ENCODE results near the gene COPG1.

The COPG1 gene

GRCh38 chr3:129239991-129240390, 9.4 kb upstream of the COPG1 start:
- ChIA-PET POLR2A (interaction anchor here (1.4 kb wide), 1 partner anchor 9 kb away, joined by 5 read pairs; the partner anchor contains the start of gene COPG1), CTCF (interaction anchor here (0.6 to 1.3 kb wide), 2 partner anchors 89 to 270 kb away, joined by 3 to 5 read pairs; no protein-coding TSS in a partner anchor)

GRCh38 chr3:129240436-129240835, 9.0 kb upstream of the COPG1 start:
- CTCF ChIA-PET = interaction anchor here (0.6 kb wide), 1 partner anchor 90 kb away, joined by 3 read pairs; no protein-coding TSS in a partner anchor

More at GRCh38 chr3:129239991-129240390, 9.4 kb upstream of the COPG1 start:
- no peak for TF ChIP-seq L3MBTL2 (conservative IDR thresholded peaks at IDR 0.05)
- no peak for DNase-seq (ENCODE audit: extremely low spot score)

GRCh38 chr3:129245141-129245540, 4.3 kb upstream of the COPG1 start:
- TF ChIP-seq NFRKB (IDR thresholded peaks at IDR 0.05) = no peak
- TF ChIP-seq L3MBTL2 (conservative IDR thresholded peaks at IDR 0.05) = no peak
- TF ChIP-seq TARDBP (IDR thresholded peaks at IDR 0.05) = no peak
- no peak for TF ChIP-seq ARNT (IDR thresholded peaks at IDR 0.05)
- TF ChIP-seq ELF4 (IDR thresholded peaks at IDR 0.05) = no peak
- TF ChIP-seq FOXM1 (IDR thresholded peaks at IDR 0.05; ENCODE audit: borderline replicate concordance) = no peak
- no peak for TF ChIP-seq BHLHE40 (IDR thresholded peaks at IDR 0.05; ENCODE audit: borderline replicate concordance)
- no peak for TF ChIP-seq PKNOX1 (IDR thresholded peaks at IDR 0.05)
- no peak for TF ChIP-seq LEF1 (IDR thresholded peaks at IDR 0.05; ENCODE audit: borderline replicate concordance)
- TF ChIP-seq FOXA1 (IDR thresholded peaks at IDR 0.05) = no peak
- no peak for TF ChIP-seq FOXK2 (IDR thresholded peaks at IDR 0.05)
- TF ChIP-seq HDGF (IDR thresholded peaks at IDR 0.05; ENCODE audit: borderline replicate concordance) = no peak
- TF ChIP-seq CTBP1 (IDR thresholded peaks at IDR 0.05; ENCODE audit: borderline replicate concordance) = no peak
- TF ChIP-seq SUZ12 (IDR thresholded peaks at IDR 0.05) = no peak
- TF ChIP-seq ZNF384 (IDR thresholded peaks at IDR 0.05) = no peak
- TF ChIP-seq SP1 (IDR thresholded peaks at IDR 0.05) = no peak
- ChIA-PET CTCF (interaction anchor here (1.1 to 3.4 kb wide), 14 partner anchors 9 to 352 kb away, joined by 3 to 26 read pairs (median 6); partner anchors contain the start of gene RAB43), POLR2A (interaction anchor here (1.0 to 1.4 kb wide), 4 partner anchors 16 to 143 kb away, joined by 3 to 5 read pairs (median 4); no protein-coding TSS in a partner anchor)
- no peak for DNase-seq (ENCODE audit: extremely low spot score)

More at GRCh38 chr3:129240436-129240835, 9.0 kb upstream of the COPG1 start:
- TF ChIP-seq SUZ12 (IDR thresholded peaks at IDR 0.05) (no peak), BHLHE40 (IDR thresholded peaks at IDR 0.05; ENCODE audit: borderline replicate concordance) (no peak), FOXK2 (IDR thresholded peaks at IDR 0.05) (no peak), FOXA1 (IDR thresholded peaks at IDR 0.05) (no peak), TARDBP (IDR thresholded peaks at IDR 0.05) (no peak), CTBP1 (IDR thresholded peaks at IDR 0.05; ENCODE audit: borderline replicate concordance) (no peak), PKNOX1 (IDR thresholded peaks at IDR 0.05) (no peak), ARNT (IDR thresholded peaks at IDR 0.05) (no peak), SP1 (IDR thresholded peaks at IDR 0.05) (no peak), ELF4 (IDR thresholded peaks at IDR 0.05) (no peak)
- DNase-seq (ENCODE audit: extremely low spot score) = no peak
- POLR2A ChIA-PET = interaction anchor here (1.4 kb wide), 1 partner anchor 9 kb away, joined by 5 read pairs; the partner anchor contains the start of gene COPG1

- POLR2A ChIA-PET = interaction anchor here (1.0 to 1.4 kb wide), 4 partner anchors 16 to 144 kb away, joined by 3 to 5 read pairs (median 4); no protein-coding TSS in a partner anchor
- TF ChIP-seq ZNF384 (IDR thresholded peaks at IDR 0.05) = peak; percentile 8; the same call in 1 of the 2 replicates
- CTCF ChIA-PET = interaction anchor here (0.6 to 3.4 kb wide), 15 partner anchors 9 to 352 kb away, joined by 3 to 26 read pairs (median 5); partner anchors contain the start of gene RAB43
- peak; percentile 85 for DNase-seq (ENCODE audit: extremely low spot score)
These were observed 3.6 kb upstream of the COPG1 start for GRCh38 chr3:129245641-129246306.

- ChIA-PET POLR2A (interaction anchor here (1.1 kb wide), 1 partner anchor 84 kb away, joined by 4 read pairs; no protein-coding TSS in a partner anchor), CTCF (interaction anchor here (1.3 to 3.4 kb wide), 9 partner anchors 13 to 276 kb away, joined by 3 to 26 read pairs (median 14); partner anchors contain the start of gene RAB43)
- no peak for DNase-seq (ENCODE audit: extremely low spot score)
- TF ChIP-seq FOXM1 (IDR thresholded peaks at IDR 0.05; ENCODE audit: borderline replicate concordance) = no peak
- TF ChIP-seq FOXA1 (IDR thresholded peaks at IDR 0.05) = no peak
- TF ChIP-seq HDGF (IDR thresholded peaks at IDR 0.05; ENCODE audit: borderline replicate concordance) = no peak
- no peak for TF ChIP-seq NFRKB (IDR thresholded peaks at IDR 0.05)
- no peak for TF ChIP-seq BHLHE40 (IDR thresholded peaks at IDR 0.05; ENCODE audit: borderline replicate concordance)
- TF ChIP-seq ARNT (IDR thresholded peaks at IDR 0.05) = no peak
- no peak for TF ChIP-seq TARDBP (IDR thresholded peaks at IDR 0.05)
- TF ChIP-seq SUZ12 (IDR thresholded peaks at IDR 0.05) = no peak
- no peak for TF ChIP-seq PKNOX1 (IDR thresholded peaks at IDR 0.05)
- TF ChIP-seq FOXK2 (IDR thresholded peaks at IDR 0.05) = no peak
- TF ChIP-seq L3MBTL2 (conservative IDR thresholded peaks at IDR 0.05) = no peak
- TF ChIP-seq ZNF384 (IDR thresholded peaks at IDR 0.05) = no peak
These were observed 2.8 kb upstream of the COPG1 start for GRCh38 chr3:129246636-129247035.

GRCh38 chr3:129248286-129248979, 973 bp upstream of the COPG1 start:
- ChIA-PET POLR2A (interaction anchor here (1.5 to 2.4 kb wide), 2 partner anchors 19 to 86 kb away, joined by 4 to 10 read pairs; no protein-coding TSS in a partner anchor), CTCF (interaction anchor here (1.1 kb wide), 1 partner anchor 278 kb away, joined by 5 read pairs; no protein-coding TSS in a partner anchor)
- TF ChIP-seq ZNF384 (IDR thresholded peaks at IDR 0.05) (no peak), SUZ12 (IDR thresholded peaks at IDR 0.05) (no peak), LEF1 (IDR thresholded peaks at IDR 0.05; ENCODE audit: borderline replicate concordance) (no peak)
- DNase-seq (ENCODE audit: extremely low spot score) = no peak
